OCI-LY3 (cell line): ENCODE measurements around the gene SLC20A1.

Experiments used
- H2AFZ ChIP-seq: fragments of 200-600, 300-600 bp; shearing (Covaris generic); 2 replicates; pipeline ENCODE4 v1.6.0; 2014; ENCODE audit warnings: antibody characterized with exemption, low read depth, low read length
- H3K27ac ChIP-seq: fragments of 200-600, 300-600 bp; sonication (generic); 2 replicates; pipeline ENCODE4 v1.5.1; 2014; ENCODE audit warnings: mild to moderate bottlenecking, low read length, moderate library complexity, mixed read lengths
- H3K27me3 ChIP-seq: fragments of 200-600, 300-600 bp; sonication (generic); 2 replicates; pipeline ENCODE4 v1.6.1; 2014; ENCODE audit warnings: low read depth, low read length, mixed read lengths
- H3K36me3 ChIP-seq: fragments of 200-600, 300-600 bp; sonication (generic); replicated peaks from 2 replicates; pipeline ENCODE3; 2014; ENCODE audit warnings: low read depth, low read length, mixed read lengths
- H3K4me1 ChIP-seq: fragments of 300-600, 200-600 bp; sonication (generic); 2 replicates; pipeline ENCODE4 v1.6.1; 2014; ENCODE audit warnings: low read length, mixed read lengths
- H3K4me2 ChIP-seq: fragments of 200-600, 300-600 bp; sonication (generic); 2 replicates; pipeline ENCODE4 v1.6.1; 2014; ENCODE audit warnings: low read length, mixed read lengths
- H3K4me3 ChIP-seq: fragments of 300-600, 200-600 bp; sonication (generic); 2 replicates; pipeline ENCODE4 v1.5.1; 2014; ENCODE audit warnings: antibody characterized with exemption, mild to moderate bottlenecking, low read length, moderate library complexity
- H3K79me2 ChIP-seq: fragments of 300-600, 200-600 bp; shearing (Covaris generic); 2 replicates; pipeline ENCODE4 v1.6.1; 2014; ENCODE audit warnings: mild to moderate bottlenecking, low read length, mixed read lengths
- H3K9ac ChIP-seq: fragments of 300-600, 200-600 bp; shearing (Covaris generic); 2 replicates; pipeline ENCODE4 v1.6.0; 2014; ENCODE audit warnings: mild to moderate bottlenecking, low read length, moderate library complexity
- H3K9me3 ChIP-seq: fragments of 200-600, 300-600 bp; shearing (Covaris generic); 2 replicates; pipeline ENCODE4 v1.6.1; 2014; ENCODE audit warnings: low read length, mixed read lengths; ENCODE audit not compliant: insufficient read depth
- H4K20me1 ChIP-seq: fragments of 200-600, 300-600 bp; sonication (generic); 2 replicates; pipeline ENCODE4 v1.6.1; 2016; ENCODE audit warnings: low read length, mixed read lengths; ENCODE audit not compliant: insufficient read depth
- CTCF ChIP-seq: fragments of 200-600, 300-600 bp; sonication (generic); IDR thresholded peaks from 2 replicates; pipeline ENCODE4 v1.5.1; 2014; ENCODE audit warnings: antibody characterized with exemption, low read length, low read depth
- EZH2phosphoT487 ChIP-seq: fragments of 200-600 bp; shearing (Covaris generic); IDR thresholded peaks from 2 replicates; pipeline ENCODE4 v1.6.1; 2018; ENCODE audit warnings: antibody characterized with exemption, mixed run types, low read depth

Gene SLC20A1

DNA sequence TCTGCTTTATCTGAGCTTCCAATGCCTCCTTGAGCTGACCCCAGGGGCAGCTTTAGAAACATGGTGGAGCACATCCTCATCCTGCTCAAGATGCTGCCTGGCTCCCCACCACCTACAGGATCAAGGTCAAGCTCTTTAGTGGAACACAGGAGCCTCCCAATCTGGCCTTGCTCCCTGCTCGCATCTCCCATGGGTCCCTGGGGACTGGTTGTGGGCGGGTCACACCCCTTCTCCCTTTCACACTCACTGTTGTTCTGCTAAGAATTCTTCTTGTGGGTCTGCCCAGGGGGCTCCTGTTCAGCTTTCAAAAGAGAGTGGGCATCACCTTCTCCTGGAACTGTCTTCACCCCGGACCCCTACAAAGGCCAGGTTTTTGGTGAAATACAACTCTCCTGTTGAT lies 66.7 kb downstream of the SLC20A1 start:
- Histone ChIP-seq H3K4me3 (no peak overlapping the region), H3K27me3 (no peaks in the 10 kb centered on the region), H3K4me2 (no peak overlapping the region), H3K79me2 (no peaks in the 10 kb centered on the region), H3K9me3 (no peaks in the 10 kb centered on the region), H2AFZ (no peak overlapping the region), H4K20me1 (no peaks in the 10 kb centered on the region), H3K9ac (no peak overlapping the region), H3K4me1 (peaks cover 36% of the 10 kb centered on the region), H3K27ac (no peak overlapping the region), H3K36me3 (no peaks in the 10 kb centered on the region)
- TF ChIP-seq CTCF (no peak), EZH2phosphoT487 (no peak)

DNA sequence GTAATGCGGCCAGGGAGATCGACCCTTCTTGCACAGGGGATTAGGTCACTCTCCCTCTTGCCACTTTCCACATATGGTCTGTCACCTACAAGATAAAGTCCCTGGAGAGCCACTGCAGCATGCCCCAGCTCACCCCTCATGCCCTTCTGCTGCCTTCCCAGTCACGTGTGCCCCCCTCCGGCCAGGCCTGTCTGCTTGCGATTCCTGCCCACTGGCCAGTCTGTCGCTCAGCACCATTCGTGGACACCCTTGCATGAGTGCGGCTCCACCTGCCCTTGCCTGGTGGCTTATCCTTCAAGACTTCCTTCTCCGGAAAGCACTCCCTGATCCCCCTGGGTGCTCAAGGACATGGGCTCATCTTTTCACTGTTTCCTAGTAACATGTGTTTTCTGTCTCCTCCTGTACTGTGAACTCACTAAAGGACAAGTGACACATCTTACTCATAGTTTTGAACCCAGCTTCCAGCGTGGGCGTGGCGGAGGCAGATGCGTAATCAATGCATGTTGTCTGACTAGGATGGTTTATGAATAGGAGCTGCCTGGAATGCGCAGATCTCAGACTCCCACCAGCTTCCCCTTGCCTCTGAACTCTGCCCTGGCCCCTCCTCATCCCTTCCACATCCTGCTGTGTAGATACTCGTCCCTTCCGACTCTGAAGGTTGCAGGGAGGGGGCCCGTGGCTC lies 67.3 kb downstream of the SLC20A1 start:
- H3K36me3 ChIP-seq: no peaks in the 10 kb centered on the region
- no peak overlapping the region for H3K9ac ChIP-seq
- H3K4me1 ChIP-seq: peaks cover 30% of the 10 kb centered on the region
- H3K79me2 ChIP-seq: no peaks in the 10 kb centered on the region
- H3K4me2 ChIP-seq: no peak overlapping the region
- no peaks in the 10 kb centered on the region for H4K20me1 ChIP-seq
- no peaks in the 10 kb centered on the region for H3K9me3 ChIP-seq
- no peak overlapping the region for H3K4me3 ChIP-seq
- no peaks in the 10 kb centered on the region for H3K27me3 ChIP-seq
- H2AFZ ChIP-seq: no peak overlapping the region
- TF ChIP-seq EZH2phosphoT487 (no peak), CTCF (no peak)
- no peak overlapping the region for H3K27ac ChIP-seq
